NOMO-1 treated with dmso at 0.1 percent for 144 hours (cell line): Measurements from ENCODE around the gene CSRNP2.
"Not testable (repeated sequence)": the region's sequence is repeated elsewhere in the genome, so short reads cannot be mapped to it uniquely, and the experiment has no call there.

Source experiments
- DNase-seq: peaks from one replicate; lab custom pipeline; 2025; ENCODE audit not compliant: unreplicated experiment; lab: John Stamatoyannopoulos, UW

CSRNP2 gene

GRCh38 chr12:51078866-51079265 lies 4.5 kb downstream of the CSRNP2 start:
- not testable (repeated sequence) for DNase-seq

- not testable (repeated sequence) for DNase-seq
Observed at GRCh38 chr12:51078346-51078745, 5.0 kb downstream of the CSRNP2 start.

- DNase-seq = no peak
Observed at GRCh38 chr12:51077930-51078329, 5.5 kb downstream of the CSRNP2 start.

GRCh38 chr12:51076236-51076930 lies 7.0 kb downstream of the CSRNP2 start:
- no peak for DNase-seq

- DNase-seq = no peak
Observed at GRCh38 chr12:51075390-51075789, 8.0 kb downstream of the CSRNP2 start.

GRCh38 chr12:51071663-51072062 lies 11.7 kb downstream of the CSRNP2 start:
- DNase-seq = no peak

GRCh38 chr12:51070004-51070403 lies 13.4 kb downstream of the CSRNP2 start:
- no peak for DNase-seq

- no peak for DNase-seq
Observed at GRCh38 chr12:51067771-51068170, 15.6 kb downstream of the CSRNP2 start.

- no peak for DNase-seq
Observed at GRCh38 chr12:51067229-51067628, 16.2 kb downstream of the CSRNP2 start.

GRCh38 chr12:51065530-51065929 lies 17.9 kb downstream of the CSRNP2 start:
- DNase-seq = no peak

GRCh38 chr12:51062631-51063397 lies 20.6 kb downstream of the CSRNP2 start:
- DNase-seq = no peak

GRCh38 chr12:51059086-51059485 lies 24.3 kb downstream of the CSRNP2 start:
- no peak for DNase-seq

GRCh38 chr12:51056242-51056641 lies 27.2 kb downstream of the CSRNP2 start:
- DNase-seq = peak; percentile 75

- no peak for DNase-seq
Observed at GRCh38 chr12:51055060-51055459, 28.3 kb downstream of the CSRNP2 start.

- no peak for DNase-seq
Observed at GRCh38 chr12:51051787-51052186, 31.6 kb downstream of the CSRNP2 start.

GRCh38 chr12:51049525-51049924 lies 33.9 kb downstream of the CSRNP2 start:
- no peak for DNase-seq

GRCh38 chr12:51048661-51049251 lies 34.6 kb downstream of the CSRNP2 start:
- no peak for DNase-seq

GRCh38 chr12:51047655-51048540 lies 35.5 kb downstream of the CSRNP2 start, which contains the start of gene LETMD1:
Gene LETMD1, plus strand, starts transcription at chr12:51048327. Its CDS starts 30 bp downstream, at chr12:51048357.
- DNase-seq = peak; percentile 97

- no peak for DNase-seq
Observed at GRCh38 chr12:51036279-51036678, 47.1 kb downstream of the CSRNP2 start.

- DNase-seq = no peak
Observed at GRCh38 chr12:51033457-51034089, 49.8 kb downstream of the CSRNP2 start.
